Measurements from ENCODE around the gene SMIM21.

SMIM21 gene

GRCh38 chr18:75427603-75428002, at the start of gene SMIM21:
Gene SMIM21 (minus strand): TSS chr18:75427703. CDS start chr18:75427563, 140 bp downstream.
- CTCF ChIA-PET: no interaction called here
- no peak within 1 kb of the TSS for H3K27ac ChIP-seq
- no peak for DNase-seq (ENCODE audit: low spot score)
- TF ChIP-seq CTCF (conservative IDR thresholded peaks at IDR 0.05; ENCODE audit: low read depth): no peak
- POLR2A ChIA-PET (ENCODE audit: low non-redundant PET): no interaction called here

GRCh38 chr18:75475228-75475627, 47.7 kb upstream of the SMIM21 start:
- no peak for DNase-seq (ENCODE audit: low spot score)
- no peak overlapping the region for H3K27ac ChIP-seq
- ChIA-PET CTCF (interaction anchor here (0.6 kb wide), 2 partner anchors 23 to 503 kb away, joined by 3 to 4 read pairs; no protein-coding TSS in a partner anchor), POLR2A (ENCODE audit: low non-redundant PET) (no interaction called here)
- no peak for TF ChIP-seq CTCF (conservative IDR thresholded peaks at IDR 0.05; ENCODE audit: low read depth)

GRCh38 chr18:75474332-75474731, 46.8 kb upstream of the SMIM21 start:
- CTCF ChIA-PET: no interaction called here
- DNase-seq (ENCODE audit: low spot score): no peak
- no peak for TF ChIP-seq CTCF (conservative IDR thresholded peaks at IDR 0.05; ENCODE audit: low read depth)
- POLR2A ChIA-PET (ENCODE audit: low non-redundant PET): no interaction called here
- no peak overlapping the region for H3K27ac ChIP-seq

GRCh38 chr18:75473316-75473715, 45.8 kb upstream of the SMIM21 start:
- no peak for DNase-seq (ENCODE audit: low spot score)
- TF ChIP-seq CTCF (conservative IDR thresholded peaks at IDR 0.05; ENCODE audit: low read depth): no peak
- POLR2A ChIA-PET (ENCODE audit: low non-redundant PET): no interaction called here
- CTCF ChIA-PET: interaction anchor here (0.6 to 0.7 kb wide), 4 partner anchors 100 to 1668 kb away, joined by 3 to 5 read pairs (median 4); no protein-coding TSS in a partner anchor
- H3K27ac ChIP-seq: no peak overlapping the region

- TF ChIP-seq CTCF (conservative IDR thresholded peaks at IDR 0.05; ENCODE audit: low read depth): no peak
- no peak overlapping the region for H3K27ac ChIP-seq
- ChIA-PET POLR2A (ENCODE audit: low non-redundant PET) (no interaction called here), CTCF (interaction anchor here (0.6 to 0.7 kb wide), 3 partner anchors 99 to 1668 kb away, joined by 3 to 4 read pairs (median 4); no protein-coding TSS in a partner anchor)
- DNase-seq (ENCODE audit: low spot score): no peak
These were observed 45.4 kb upstream of the SMIM21 start for GRCh38 chr18:75472906-75473305.

- POLR2A ChIA-PET (ENCODE audit: low non-redundant PET): no interaction called here
- CTCF ChIA-PET: no interaction called here
- no peak overlapping the region for H3K27ac ChIP-seq
- DNase-seq (ENCODE audit: low spot score): no peak
- no peak for TF ChIP-seq CTCF (conservative IDR thresholded peaks at IDR 0.05; ENCODE audit: low read depth)
These were observed 44.9 kb upstream of the SMIM21 start for GRCh38 chr18:75472396-75472795.

- no peak for TF ChIP-seq CTCF (conservative IDR thresholded peaks at IDR 0.05; ENCODE audit: low read depth)
- no peak overlapping the region for H3K27ac ChIP-seq
These were observed 44.3 kb upstream of the SMIM21 start for GRCh38 chr18:75471850-75472249.

More at GRCh38 chr18:75471850-75472249, 44.3 kb upstream of the SMIM21 start:
- DNase-seq (ENCODE audit: low spot score): no peak
- ChIA-PET POLR2A (ENCODE audit: low non-redundant PET) (no interaction called here), CTCF (no interaction called here)
